Measurements from ENCODE around the gene ACSF2.
A peak's percentile ranks its signal among the peaks of the same experiment; 100 is the strongest.

The ACSF2 gene

GRCh38 chr17:50478391-50479381, 52.7 kb downstream of the ACSF2 start, which contains the start of gene RSAD1:
Gene RSAD1, plus strand, starts transcription at chr17:50478860. Its CDS starts 25 bp downstream, at chr17:50478885.
- DNase-seq (ENCODE audit: low read depth): peak; percentile 78

- peak; percentile 58 for DNase-seq (ENCODE audit: low read depth)
Measured at GRCh38 chr17:50479522-50480141, 53.6 kb downstream of the ACSF2 start.

- DNase-seq (ENCODE audit: low read depth): no peak
Measured at GRCh38 chr17:50480142-50480764, 54.2 kb downstream of the ACSF2 start.

- DNase-seq (ENCODE audit: low read depth): no peak
Measured at GRCh38 chr17:50480854-50481490, 55.0 kb downstream of the ACSF2 start.

GRCh38 chr17:50481648-50482047, 55.6 kb downstream of the ACSF2 start:
- no peak for DNase-seq (ENCODE audit: low read depth)

GRCh38 chr17:50482110-50482509, 56.1 kb downstream of the ACSF2 start:
- no peak for DNase-seq (ENCODE audit: low read depth)

- peak; percentile 66 for DNase-seq (ENCODE audit: low read depth)
Measured at GRCh38 chr17:50482516-50482915, 56.5 kb downstream of the ACSF2 start.

- no peak for DNase-seq (ENCODE audit: low read depth)
Measured at GRCh38 chr17:50483266-50483665, 57.2 kb downstream of the ACSF2 start.

GRCh38 chr17:50484386-50485155, 58.6 kb downstream of the ACSF2 start:
- no peak for DNase-seq (ENCODE audit: low read depth)

GRCh38 chr17:50487213-50488096, 61.4 kb downstream of the ACSF2 start:
- no peak for DNase-seq (ENCODE audit: low read depth)

GRCh38 chr17:50488880-50489279, 62.9 kb downstream of the ACSF2 start:
- no peak for DNase-seq (ENCODE audit: low read depth)

- DNase-seq (ENCODE audit: low read depth): no peak
Measured at GRCh38 chr17:50491505-50491904, 65.5 kb downstream of the ACSF2 start.

- no peak for DNase-seq (ENCODE audit: low read depth)
Measured at GRCh38 chr17:50492214-50492613, 66.2 kb downstream of the ACSF2 start.

- no peak for DNase-seq (ENCODE audit: low read depth)
Measured at GRCh38 chr17:50493744-50494143, 67.7 kb downstream of the ACSF2 start.

- DNase-seq (ENCODE audit: low read depth): no peak
Measured at GRCh38 chr17:50495217-50495823, 69.3 kb downstream of the ACSF2 start.

GRCh38 chr17:50495918-50496317, 69.9 kb downstream of the ACSF2 start:
- DNase-seq (ENCODE audit: low read depth): no peak

GRCh38 chr17:50498021-50498874, 72.2 kb downstream of the ACSF2 start:
- DNase-seq (ENCODE audit: low read depth): no peak

- no peak for DNase-seq (ENCODE audit: low read depth)
Measured at GRCh38 chr17:50499270-50499669, 73.3 kb downstream of the ACSF2 start.

- DNase-seq (ENCODE audit: low read depth): no peak
Measured at GRCh38 chr17:50499721-50500120, 73.7 kb downstream of the ACSF2 start.

Data from activated T-cell treated with anti-CD3 and anti-CD28 coated beads for 24 hours (primary cell).